HEK293T (cell line): ENCODE data around the gene ZNF350.

Experiments used
- CTCF ChIA-PET: fragments of 350-600 bp; formaldehyde crosslinking; extraction: SDS; loops from one replicate; lab custom pipeline; 2021; ENCODE audit warnings: antibody characterized with exemption, inconsistent platforms; lab: Yijun Ruan, JAX
- POLR2A ChIA-PET: fragments of 350-600 bp; formaldehyde crosslinking; extraction: SDS; loops from one replicate; lab custom pipeline; 2020; ENCODE audit warnings: antibody characterized with exemption, inconsistent platforms; lab: Yijun Ruan, JAX
- DNase-seq: peaks from one replicate; pipeline ENCODE4 v3.0.0; 2012; ENCODE audit warnings: mixed read lengths; ENCODE audit errors: extremely low spot score
- ARNT ChIP-seq: fragments of 450-650 bp; IDR thresholded peaks from 2 replicates; pipeline ENCODE4 v1.6.1; 2017; ENCODE audit warnings: mild to moderate bottlenecking
- BHLHE40 ChIP-seq: fragments of 450-650 bp; IDR thresholded peaks from 2 replicates; pipeline ENCODE4 v1.6.1; 2016; ENCODE audit warnings: mild to moderate bottlenecking, moderate library complexity, borderline replicate concordance
- CTBP1 ChIP-seq: fragments of 450-650 bp; IDR thresholded peaks from 2 replicates; pipeline ENCODE4 v1.6.1; 2016; ENCODE audit warnings: borderline replicate concordance
- ELF4 ChIP-seq: fragments of 450-650 bp; IDR thresholded peaks from 2 replicates; pipeline ENCODE4 v1.6.1; 2017; ENCODE audit warnings: antibody characterized with exemption
- FOXA1 ChIP-seq: fragments of 450-650 bp; IDR thresholded peaks from 2 replicates; pipeline ENCODE4 v1.6.1; 2016; ENCODE audit warnings: mild to moderate bottlenecking
- FOXK2 ChIP-seq: fragments of 450-650 bp; IDR thresholded peaks from 2 replicates; pipeline ENCODE4 v1.6.1; 2016; ENCODE audit warnings: mild to moderate bottlenecking
- FOXM1 ChIP-seq: fragments of 450-650 bp; IDR thresholded peaks from 2 replicates; pipeline ENCODE4 v1.6.1; 2017; ENCODE audit warnings: mild to moderate bottlenecking, borderline replicate concordance
- HDGF ChIP-seq: fragments of 450-650 bp; IDR thresholded peaks from 2 replicates; pipeline ENCODE4 v1.6.1; 2017; ENCODE audit warnings: antibody characterized with exemption, borderline replicate concordance
- L3MBTL2 ChIP-seq: fragments of 450-650 bp; conservative IDR thresholded peaks from 2 replicates; pipeline ENCODE4 v1.6.1; 2016; ENCODE audit warnings: mild to moderate bottlenecking
- LEF1 ChIP-seq: fragments of 450-650 bp; IDR thresholded peaks from 2 replicates; pipeline ENCODE4 v1.6.1; 2017; ENCODE audit warnings: mild to moderate bottlenecking, borderline replicate concordance
- NFRKB ChIP-seq: fragments of 450-650 bp; IDR thresholded peaks from 2 replicates; pipeline ENCODE4 v1.6.1; 2016; ENCODE audit warnings: mild to moderate bottlenecking, moderate library complexity
- SP1 ChIP-seq: fragments of 450-650 bp; IDR thresholded peaks from 2 replicates; pipeline ENCODE4 v1.6.1; 2017
- SUZ12 ChIP-seq: fragments of 450-650 bp; IDR thresholded peaks from 2 replicates; pipeline ENCODE4 v1.6.1; 2016; ENCODE audit warnings: mild to moderate bottlenecking
- TARDBP ChIP-seq: fragments of 450-650 bp; IDR thresholded peaks from 2 replicates; pipeline ENCODE4 v1.6.1; 2016
- ZNF384 ChIP-seq: fragments of 450-650 bp; IDR thresholded peaks from 2 replicates; pipeline ENCODE4 v1.6.1; 2016
- TF ChIP-seq, protein P1 (sequence below): fragments of 450-650 bp; IDR thresholded peaks from 2 replicates; pipeline ENCODE4 v1.6.1; 2016

The ZNF350 gene

DNA sequence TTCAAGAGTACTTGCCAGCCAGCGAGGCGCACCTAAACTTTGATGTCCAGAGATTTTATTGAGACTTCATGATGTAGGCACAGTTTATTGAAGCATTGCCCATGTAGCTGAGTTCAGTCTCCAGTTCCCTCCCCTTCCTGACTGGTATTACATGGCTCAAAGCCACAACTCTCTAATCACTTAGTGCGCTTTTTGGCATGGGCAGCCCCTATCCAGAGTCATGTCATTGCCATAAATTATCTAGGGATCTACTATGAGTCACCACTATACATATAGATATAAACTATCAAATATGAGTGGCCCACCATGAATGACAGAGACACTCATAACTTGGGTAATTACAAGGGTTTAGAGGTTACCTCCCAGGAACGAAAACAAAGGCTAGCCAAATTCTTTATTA is 33.9 kb upstream of the ZNF350 start:
- ChIA-PET CTCF (no interaction called here), POLR2A (no interaction called here)
- DNase-seq: no peak
- TF ChIP-seq ELF4 (no peak), TARDBP (no peak), FOXM1 (no peak), SP1 (no peak), ZNF384 (no peak), FOXK2 (no peak), NFRKB (no peak), BHLHE40 (no peak), CTBP1 (no peak), LEF1 (no peak), L3MBTL2 (no peak), HDGF (no peak)
- TF ChIP-seq, protein P1, sequence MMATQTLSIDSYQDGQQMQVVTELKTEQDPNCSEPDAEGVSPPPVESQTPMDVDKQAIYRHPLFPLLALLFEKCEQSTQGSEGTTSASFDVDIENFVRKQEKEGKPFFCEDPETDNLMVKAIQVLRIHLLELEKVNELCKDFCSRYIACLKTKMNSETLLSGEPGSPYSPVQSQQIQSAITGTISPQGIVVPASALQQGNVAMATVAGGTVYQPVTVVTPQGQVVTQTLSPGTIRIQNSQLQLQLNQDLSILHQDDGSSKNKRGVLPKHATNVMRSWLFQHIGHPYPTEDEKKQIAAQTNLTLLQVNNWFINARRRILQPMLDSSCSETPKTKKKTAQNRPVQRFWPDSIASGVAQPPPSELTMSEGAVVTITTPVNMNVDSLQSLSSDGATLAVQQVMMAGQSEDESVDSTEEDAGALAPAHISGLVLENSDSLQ: no peak

DNA sequence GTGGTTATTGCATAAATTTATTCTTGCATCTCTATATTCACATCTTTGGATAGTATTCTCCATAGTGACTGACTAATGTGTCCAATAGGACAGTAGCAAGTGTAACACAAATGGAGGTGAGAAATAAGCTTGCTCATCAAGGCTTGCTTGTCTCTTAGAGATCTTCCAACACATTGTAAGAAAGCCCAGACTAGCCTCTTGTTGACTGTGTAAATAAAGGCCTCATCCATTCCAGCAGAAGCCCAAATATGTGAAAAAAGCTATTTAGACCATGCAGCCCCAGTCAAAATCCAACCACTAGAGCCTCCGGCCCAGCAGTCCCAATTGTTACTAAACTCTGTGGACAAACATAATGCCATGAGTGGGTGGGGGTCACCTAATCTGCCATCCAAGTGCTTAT is 24.0 kb upstream of the ZNF350 start:
- ChIA-PET CTCF (no interaction called here), POLR2A (no interaction called here)
- no peak for DNase-seq
- TF ChIP-seq FOXA1 (no peak), FOXK2 (no peak), ELF4 (no peak), SUZ12 (no peak), L3MBTL2 (no peak), TARDBP (no peak), CTBP1 (no peak), BHLHE40 (no peak), SP1 (no peak), NFRKB (no peak), ARNT (no peak), LEF1 (no peak), HDGF (no peak), FOXM1 (no peak), ZNF384 (no peak)
- TF ChIP-seq, protein P1: no peak

- ChIA-PET POLR2A (interaction anchor here (0.6 to 1.8 kb wide), 2 partner anchors 20 to 181 kb away, joined by 3 to 5 read pairs; partner anchors contain the start of gene ZNF614), CTCF (no interaction called here)
- DNase-seq: peak; percentile 85
- TF ChIP-seq ELF4: no peak
- no peak for TF ChIP-seq TARDBP
- peak; percentile 44; the same call in 1 of the 2 replicates for TF ChIP-seq NFRKB
- TF ChIP-seq, protein P1: no peak
- peak; percentile 35 for TF ChIP-seq L3MBTL2
Observed at GRCh38 chr19:52007806-52008557, 21.3 kb upstream of the ZNF350 start, which contains the start of gene ZNF615. Gene ZNF615 (minus strand): TSS chr19:52008211. CDS start chr19:52003711, 4,500 bp downstream.

DNA sequence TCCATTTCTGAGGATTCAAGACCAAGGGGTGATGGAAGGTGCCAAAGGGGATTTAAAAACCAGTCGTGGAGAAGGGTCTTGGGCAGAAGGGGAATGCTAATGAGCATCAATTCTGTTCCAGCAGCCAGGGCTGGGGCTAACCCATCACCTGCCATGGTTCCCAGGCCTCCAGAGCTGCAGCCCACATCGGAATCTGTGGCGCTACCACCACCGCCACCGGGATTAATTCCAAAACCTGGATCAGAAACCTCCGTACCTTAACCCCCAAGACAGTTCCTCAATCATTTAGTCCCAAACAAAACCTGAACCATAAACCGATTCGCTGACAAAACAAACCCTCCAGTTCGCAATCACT is 20.8 kb upstream of the ZNF350 start:
- peak; percentile 11 for DNase-seq
- no peak for TF ChIP-seq ZNF384
- TF ChIP-seq FOXM1: no peak
- no peak for TF ChIP-seq ELF4
- TF ChIP-seq LEF1: no peak
- TF ChIP-seq ARNT: no peak
- no peak for TF ChIP-seq HDGF
- TF ChIP-seq SP1: no peak
- TF ChIP-seq FOXA1: no peak
- TF ChIP-seq NFRKB: no peak
- no peak for TF ChIP-seq TARDBP
- TF ChIP-seq, protein P1: no peak
- TF ChIP-seq FOXK2: no peak
- TF ChIP-seq CTBP1: no peak
- ChIA-PET CTCF (no interaction called here), POLR2A (interaction anchor here (1.8 kb wide), 1 partner anchor 181 kb away, joined by 5 read pairs; no protein-coding TSS in a partner anchor)

- ChIA-PET CTCF (no interaction called here), POLR2A (no interaction called here)
- TF ChIP-seq NFRKB: no peak
- no peak for TF ChIP-seq SUZ12
- DNase-seq: no peak
Observed at GRCh38 chr19:51994048-51994644, 7.5 kb upstream of the ZNF350 start.

DNA sequence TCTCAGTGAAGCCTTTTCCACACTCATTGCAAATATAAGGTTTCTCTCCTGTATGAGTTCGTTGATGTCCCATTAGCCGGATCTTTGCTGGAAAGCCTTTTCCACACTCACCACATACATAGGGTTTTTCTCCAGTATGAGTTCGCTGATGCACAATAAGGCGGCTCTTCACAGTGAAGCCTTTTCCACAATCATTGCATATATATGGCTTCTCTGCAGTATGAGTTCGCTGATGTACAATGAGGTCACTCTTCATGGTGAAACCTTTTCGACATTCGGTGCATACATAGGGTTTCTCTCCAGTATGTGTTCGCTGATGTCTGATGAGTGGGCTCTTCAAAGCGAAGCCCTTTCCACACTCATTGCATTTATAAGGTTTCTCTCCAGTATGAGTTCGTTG is 6.8 kb upstream of the ZNF350 start:
- CTCF ChIA-PET: no interaction called here

More for the DNA sequence above, 6.8 kb upstream of the ZNF350 start:
- DNase-seq: no peak
- TF ChIP-seq SP1 (no peak), BHLHE40 (no peak), ARNT (no peak), FOXA1 (no peak), ZNF384 (no peak), NFRKB (no peak), ELF4 (no peak), SUZ12 (no peak), CTBP1 (no peak), FOXM1 (no peak), FOXK2 (no peak)
- TF ChIP-seq, protein P1: no peak
- POLR2A ChIA-PET: no interaction called here
